OCI-LY1 (cell line): ENCODE data around the gene CDKAL1.

Experiments used
- H2AFZ ChIP-seq: fragments of 200-600 bp; sonication (generic), shearing (Covaris generic); 2 replicates; pipeline ENCODE4 v1.6.0; 2014; ENCODE audit warnings: antibody characterized with exemption, mild to moderate bottlenecking, low read length
- H3F3A ChIP-seq: fragments of 200-600 bp; sonication (generic), shearing (Covaris generic); 2 replicates; pipeline ENCODE4 v1.6.0; 2014; ENCODE audit warnings: mild to moderate bottlenecking, antibody characterized with exemption, low read length, moderate library complexity; ENCODE audit not compliant: insufficient read depth
- H3K27ac ChIP-seq: fragments of 200-600 bp; sonication (generic); 2 replicates; pipeline ENCODE4 v1.5.1; 2014; ENCODE audit warnings: low read length, mixed run types, mild to moderate bottlenecking, low read depth; ENCODE audit not compliant: poor library complexity, severe bottlenecking
- H3K27me3 ChIP-seq: fragments of 200-600 bp; sonication (generic); 2 replicates; pipeline ENCODE4 v1.6.0; 2014; ENCODE audit warnings: antibody characterized with exemption, mild to moderate bottlenecking, low read length, moderate library complexity; ENCODE audit not compliant: insufficient read depth
- H3K36me3 ChIP-seq: fragments of 200-600 bp; sonication (generic); 2 replicates; pipeline ENCODE4 v1.6.1; 2014; ENCODE audit warnings: mild to moderate bottlenecking, antibody characterized with exemption, low read length, moderate library complexity, mixed read lengths; ENCODE audit not compliant: insufficient read depth
- H3K4me1 ChIP-seq: fragments of 200-600 bp; sonication (generic); 2 replicates; pipeline ENCODE4 v1.5.1; 2014; ENCODE audit warnings: mild to moderate bottlenecking, low read length, moderate library complexity; ENCODE audit not compliant: insufficient read depth, severe bottlenecking
- H3K4me2 ChIP-seq: fragments of 200-600 bp; sonication (generic), shearing (Covaris generic); 2 replicates; pipeline ENCODE4 v1.6.1; 2014; ENCODE audit warnings: low read length
- H3K4me3 ChIP-seq: fragments of 200-600 bp; sonication (generic); 2 replicates; pipeline ENCODE4 v1.5.1; 2014; ENCODE audit warnings: low read length, low read depth, mild to moderate bottlenecking, mixed read lengths; ENCODE audit not compliant: poor library complexity, severe bottlenecking
- H3K79me2 ChIP-seq: fragments of 200-600 bp; shearing (Covaris generic); 2 replicates; pipeline ENCODE4 v1.6.1; 2016; ENCODE audit warnings: mixed run types, low read length, mixed read lengths; ENCODE audit not compliant: insufficient read depth
- H3K9ac ChIP-seq: fragments of 200-600 bp; sonication (generic), shearing (Covaris generic); 2 replicates; pipeline ENCODE4 v1.6.1; 2014; ENCODE audit warnings: mild to moderate bottlenecking, low read length, mixed read lengths
- H3K9me2 ChIP-seq: fragments of 200-600 bp; sonication (generic), shearing (Covaris generic); 2 replicates; pipeline ENCODE4 v1.6.1; 2014; ENCODE audit warnings: low read depth, mild to moderate bottlenecking, low read length, mixed read lengths
- H3K9me3 ChIP-seq: fragments of 200-600 bp; shearing (Covaris generic); 2 replicates; pipeline ENCODE4 v1.6.1; 2014; ENCODE audit warnings: low read length, mixed read lengths
- H4K20me1 ChIP-seq: fragments of 200-600 bp; sonication (generic), shearing (Covaris generic); 2 replicates; pipeline ENCODE4 v1.6.0; 2016; ENCODE audit warnings: mild to moderate bottlenecking, low read length; ENCODE audit not compliant: insufficient read depth
- CTCF ChIP-seq: fragments of 200-600 bp; sonication (generic), shearing (Covaris generic); IDR thresholded peaks from 2 replicates; pipeline ENCODE4 v1.5.1; 2017; ENCODE audit warnings: mild to moderate bottlenecking, antibody characterized with exemption, low read length, moderate library complexity, mixed read lengths
- EZH2 ChIP-seq: fragments of 200-600 bp; sonication (generic), shearing (Covaris generic); IDR thresholded peaks from 2 replicates; pipeline ENCODE4 v1.8.0; 2017; ENCODE audit warnings: borderline replicate concordance, mixed run types, mild to moderate bottlenecking, antibody characterized with exemption, low read length, moderate library complexity, mixed read lengths

Gene CDKAL1

GRCh38 chr6:21005816-21006570, 471.7 kb downstream of the CDKAL1 start:
- Histone ChIP-seq H3K4me3 (no peak overlapping the region), H3F3A (no peaks in the 10 kb centered on the region), H3K27ac (no peak overlapping the region), H3K4me2 (no peak overlapping the region), H3K9me3 (no peaks in the 10 kb centered on the region), H4K20me1 (no peaks in the 10 kb centered on the region), H3K9me2 (no peaks in the 10 kb centered on the region), H2AFZ (no peak overlapping the region), H3K4me1 (peaks cover 8% of the 10 kb centered on the region), H3K9ac (no peak overlapping the region), H3K79me2 (no peaks in the 10 kb centered on the region), H3K27me3 (no peaks in the 10 kb centered on the region), H3K36me3 (no peaks in the 10 kb centered on the region; the same call in 1 of the 2 replicates)
- TF ChIP-seq CTCF (no peak), EZH2 (no peak)

GRCh38 chr6:21019614-21020013, 485.4 kb downstream of the CDKAL1 start:
- no peak overlapping the region for H3K9ac ChIP-seq
- H3K4me1 ChIP-seq, result peaks cover 12% of the 10 kb centered on the region
- no peaks in the 10 kb centered on the region for H3K9me2 ChIP-seq
- H3K27me3 ChIP-seq, result no peaks in the 10 kb centered on the region
- no peaks in the 10 kb centered on the region for H3K36me3 ChIP-seq
- no peak overlapping the region for H3K4me3 ChIP-seq
- no peak overlapping the region for H3K27ac ChIP-seq
- no peak overlapping the region for H2AFZ ChIP-seq
- no peaks in the 10 kb centered on the region for H3K79me2 ChIP-seq
- no peak for TF ChIP-seq CTCF
- no peak for TF ChIP-seq EZH2
- no peaks in the 10 kb centered on the region for H3K9me3 ChIP-seq
- no peak overlapping the region for H3K4me2 ChIP-seq
- H3F3A ChIP-seq, result no peaks in the 10 kb centered on the region
- H4K20me1 ChIP-seq, result no peaks in the 10 kb centered on the region

GRCh38 chr6:21022343-21023107, 488.3 kb downstream of the CDKAL1 start:
- no peaks in the 10 kb centered on the region for H4K20me1 ChIP-seq
- no peak overlapping the region; the same call in 1 of the 2 replicates for H3K4me2 ChIP-seq
- no peaks in the 10 kb centered on the region for H3K79me2 ChIP-seq
- H3K36me3 ChIP-seq, result no peaks in the 10 kb centered on the region
- H3K27me3 ChIP-seq, result no peaks in the 10 kb centered on the region
- TF ChIP-seq CTCF (no peak), EZH2 (no peak)
- H3K4me3 ChIP-seq, result no peak overlapping the region
- H3K9me3 ChIP-seq, result no peaks in the 10 kb centered on the region
- no peaks in the 10 kb centered on the region for H3K9me2 ChIP-seq
- no peaks in the 10 kb centered on the region for H3F3A ChIP-seq
- H2AFZ ChIP-seq, result no peak overlapping the region
- peaks cover 12% of the 10 kb centered on the region for H3K4me1 ChIP-seq
- H3K9ac ChIP-seq, result no peak overlapping the region
- peak overlapping the region; percentile 7 for H3K27ac ChIP-seq
